Ishikawa (cell line): Measurements from ENCODE around the gene TMEM30A.

ENCODE experiments used
- CEBPB ChIP-seq: IDR thresholded peaks from 2 replicates; pipeline ENCODE4 v1.6.1; 2012
- CREB1 ChIP-seq: IDR thresholded peaks from 2 replicates; pipeline ENCODE4 v1.6.1; 2012; ENCODE audit warnings: low read depth
- EGR1 ChIP-seq: IDR thresholded peaks from 2 replicates; pipeline ENCODE4 v1.6.1; 2012
- EP300 ChIP-seq: IDR thresholded peaks from 2 replicates; pipeline ENCODE4 v1.6.1; 2012; ENCODE audit warnings: borderline replicate concordance
- FOXM1 ChIP-seq: IDR thresholded peaks from 2 replicates; pipeline ENCODE4 v1.6.1; 2012; ENCODE audit warnings: low read depth, borderline replicate concordance
- MAX ChIP-seq: IDR thresholded peaks from 2 replicates; pipeline ENCODE4 v1.6.1; 2012
- NFIC ChIP-seq: IDR thresholded peaks from 2 replicates; pipeline ENCODE4 v1.6.1; 2012
- RAD21 ChIP-seq: IDR thresholded peaks from 2 replicates; pipeline ENCODE4 v1.6.1; 2012; ENCODE audit warnings: low read depth
- TAF1 ChIP-seq: IDR thresholded peaks from 2 replicates; pipeline ENCODE4 v1.6.1; 2012; ENCODE audit warnings: low read depth, mild to moderate bottlenecking
- TCF12 ChIP-seq: IDR thresholded peaks from 2 replicates; pipeline ENCODE4 v1.6.1; 2012; ENCODE audit warnings: low read depth
- TEAD4 ChIP-seq: IDR thresholded peaks from 2 replicates; pipeline ENCODE4 v1.6.1; 2012
- USF1 ChIP-seq: IDR thresholded peaks from 2 replicates; pipeline ENCODE4 v1.6.1; 2012
- YY1 ChIP-seq: IDR thresholded peaks from 2 replicates; pipeline ENCODE4 v1.6.1; 2012; ENCODE audit warnings: low read depth
- ZBTB7A ChIP-seq: IDR thresholded peaks from 2 replicates; pipeline ENCODE4 v1.6.1; 2012; ENCODE audit warnings: low read depth
- TF ChIP-seq, protein P1 (sequence below): IDR thresholded peaks from 2 replicates; pipeline ENCODE4 v1.6.1; 2012; ENCODE audit warnings: low read depth, mild to moderate bottlenecking

TMEM30A gene

DNA sequence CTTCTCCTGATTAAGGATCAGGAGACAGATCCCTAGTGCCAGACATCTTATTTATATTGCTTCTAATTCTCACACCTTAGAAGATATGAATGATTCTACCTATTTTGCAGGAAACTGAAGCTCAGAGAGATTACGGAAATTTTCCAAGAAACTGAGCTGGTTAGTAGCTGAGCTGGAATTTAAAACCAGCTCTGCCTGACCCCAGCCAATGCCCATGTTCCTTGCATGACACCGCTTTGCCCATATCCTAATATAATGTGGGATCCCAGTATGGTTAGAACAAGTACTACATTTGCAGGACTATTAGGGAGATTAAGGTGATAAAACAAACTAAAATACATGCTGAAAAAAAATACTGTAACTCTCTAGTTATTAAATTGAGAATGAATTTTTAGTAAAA lies 1.9 kb downstream of the TMEM30A start:
- TF ChIP-seq EP300 (no peak), TEAD4 (no peak), CEBPB (no peak), ZBTB7A (no peak), YY1 (no peak)

- TF ChIP-seq MAX (no peak), CREB1 (no peak), NFIC (no peak)
These were observed 2.9 kb downstream of the TMEM30A start for GRCh38 chr6:75281653-75282052.

- TF ChIP-seq EGR1 (no peak), CEBPB (no peak), CREB1 (no peak), TEAD4 (no peak), TAF1 (no peak), FOXM1 (no peak), USF1 (no peak), EP300 (no peak), RAD21 (no peak), YY1 (no peak), TCF12 (no peak), ZBTB7A (no peak), MAX (no peak), NFIC (no peak)
- TF ChIP-seq, protein P1, sequence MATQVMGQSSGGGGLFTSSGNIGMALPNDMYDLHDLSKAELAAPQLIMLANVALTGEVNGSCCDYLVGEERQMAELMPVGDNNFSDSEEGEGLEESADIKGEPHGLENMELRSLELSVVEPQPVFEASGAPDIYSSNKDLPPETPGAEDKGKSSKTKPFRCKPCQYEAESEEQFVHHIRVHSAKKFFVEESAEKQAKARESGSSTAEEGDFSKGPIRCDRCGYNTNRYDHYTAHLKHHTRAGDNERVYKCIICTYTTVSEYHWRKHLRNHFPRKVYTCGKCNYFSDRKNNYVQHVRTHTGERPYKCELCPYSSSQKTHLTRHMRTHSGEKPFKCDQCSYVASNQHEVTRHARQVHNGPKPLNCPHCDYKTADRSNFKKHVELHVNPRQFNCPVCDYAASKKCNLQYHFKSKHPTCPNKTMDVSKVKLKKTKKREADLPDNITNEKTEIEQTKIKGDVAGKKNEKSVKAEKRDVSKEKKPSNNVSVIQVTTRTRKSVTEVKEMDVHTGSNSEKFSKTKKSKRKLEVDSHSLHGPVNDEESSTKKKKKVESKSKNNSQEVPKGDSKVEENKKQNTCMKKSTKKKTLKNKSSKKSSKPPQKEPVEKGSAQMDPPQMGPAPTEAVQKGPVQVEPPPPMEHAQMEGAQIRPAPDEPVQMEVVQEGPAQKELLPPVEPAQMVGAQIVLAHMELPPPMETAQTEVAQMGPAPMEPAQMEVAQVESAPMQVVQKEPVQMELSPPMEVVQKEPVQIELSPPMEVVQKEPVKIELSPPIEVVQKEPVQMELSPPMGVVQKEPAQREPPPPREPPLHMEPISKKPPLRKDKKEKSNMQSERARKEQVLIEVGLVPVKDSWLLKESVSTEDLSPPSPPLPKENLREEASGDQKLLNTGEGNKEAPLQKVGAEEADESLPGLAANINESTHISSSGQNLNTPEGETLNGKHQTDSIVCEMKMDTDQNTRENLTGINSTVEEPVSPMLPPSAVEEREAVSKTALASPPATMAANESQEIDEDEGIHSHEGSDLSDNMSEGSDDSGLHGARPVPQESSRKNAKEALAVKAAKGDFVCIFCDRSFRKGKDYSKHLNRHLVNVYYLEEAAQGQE = no peak
These were observed 4.3 kb downstream of the TMEM30A start for GRCh38 chr6:75280131-75280855.

- no peak for TF ChIP-seq TAF1
- no peak for TF ChIP-seq MAX
- TF ChIP-seq, protein P1 = no peak
- no peak for TF ChIP-seq YY1
- TF ChIP-seq EP300 = no peak
- no peak for TF ChIP-seq ZBTB7A
- TF ChIP-seq NFIC = no peak
- TF ChIP-seq USF1 = no peak
- no peak for TF ChIP-seq EGR1
- no peak for TF ChIP-seq TCF12
- TF ChIP-seq FOXM1 = no peak
- no peak for TF ChIP-seq CEBPB
- TF ChIP-seq RAD21 = no peak
- TF ChIP-seq TEAD4 = no peak
- TF ChIP-seq CREB1 = no peak
These were observed 5.2 kb downstream of the TMEM30A start for GRCh38 chr6:75279418-75279817.

- TF ChIP-seq ZBTB7A (no peak), USF1 (no peak), MAX (no peak), CEBPB (no peak), TEAD4 (no peak), EP300 (no peak), EGR1 (no peak)
- TF ChIP-seq, protein P1 = no peak
These were observed 6.0 kb downstream of the TMEM30A start for GRCh38 chr6:75278474-75279077.
